Activated B cell treated with CpG ODN at 0.5 μM for 24 hours (primary cell): Measurements from ENCODE around the gene AKT3. TPM values are rescaled to one million over a fixed set of nuclear protein-coding genes. Genes with fewer than 3 reads are reported as not detected.

Source experiments
- ATAC-seq: fragments of 200-7000 bp; cut with Tn5 transposase; one replicate; pipeline ENCODE4 v1.10.0; 2021; ENCODE audit warnings: low read depth, mild to moderate bottlenecking, moderate library complexity
- CTCF ChIA-PET: fragments of 350-600 bp; sonication (Branson Sonifier 250); formaldehyde crosslinking; loops from one replicate; lab custom pipeline; 2021; ENCODE audit warnings: antibody characterized with exemption; lab: Charles Lee
- POLR2A ChIA-PET: fragments of 350-600 bp; sonication (Branson Sonifier 250); formaldehyde crosslinking; loops from one replicate; lab custom pipeline; 2021; ENCODE audit warnings: antibody characterized with exemption; lab: Charles Lee
- DNase-seq: peaks from one replicate; pipeline ENCODE4 v3.0.0; 2022
- H3K27ac Mint-ChIP-seq: one replicate; pipeline ENCODE4 v1.8.0; 2020; ENCODE audit warnings: mixed read lengths
- H3K27me3 Mint-ChIP-seq: one replicate; pipeline ENCODE4 v1.8.0; 2021; ENCODE audit warnings: mixed read lengths
- H3K36me3 Mint-ChIP-seq: one replicate; pipeline ENCODE4 v1.8.0; 2021; ENCODE audit warnings: low read depth, mixed read lengths
- H3K4me1 Mint-ChIP-seq: one replicate; pipeline ENCODE4 v1.8.0; 2021; ENCODE audit warnings: mixed read lengths
- H3K4me3 Mint-ChIP-seq: one replicate; pipeline ENCODE4 v1.8.0; 2020; ENCODE audit warnings: mild to moderate bottlenecking, mixed read lengths
- H3K9me3 Mint-ChIP-seq: one replicate; pipeline ENCODE4 v1.8.0; 2020; ENCODE audit warnings: mixed read lengths
- intact Hi-C: fragments of 100-400 bp; cut with micrococcal nuclease; formaldehyde crosslinking; loops from one replicate; pipeline ENCODE4 v1.15.1; 2024
- total RNA-seq: library from RNA; stranded (reverse); gene quantifications from 2 replicates; pipeline ENCODE4 v1.2.3, GENCODE V29; 2022
- TF ChIP-seq, protein P1 (sequence below): fragments of 200-600 bp; IDR thresholded peaks from one replicate; pipeline ENCODE4 v1.8.0; 2022; ENCODE audit warnings: antibody characterized with exemption, mild to moderate bottlenecking

AKT3 gene
- total RNA-seq, 1 donor from 2014 or later = 63.3 TPM

DNA sequence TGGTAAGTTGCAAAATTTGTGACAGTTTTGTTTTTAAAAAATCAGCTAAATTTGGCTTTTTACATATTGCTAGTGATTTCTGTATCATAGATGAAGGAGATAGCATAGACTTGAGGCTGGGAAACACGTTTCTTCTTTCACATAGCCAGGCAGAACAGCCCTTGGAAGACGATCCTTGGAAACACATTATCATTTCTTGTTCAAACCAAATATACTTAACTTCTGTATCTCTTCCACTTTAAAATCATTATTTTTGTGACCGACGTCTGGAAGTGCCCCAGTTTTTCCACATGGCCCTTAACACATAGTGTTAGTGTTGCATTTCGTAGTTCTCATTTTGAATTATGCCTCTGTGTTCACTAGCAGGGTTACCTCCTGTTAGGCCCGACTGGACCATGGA, 400.7 kb downstream of the AKT3 start:
- TF ChIP-seq, protein P1, sequence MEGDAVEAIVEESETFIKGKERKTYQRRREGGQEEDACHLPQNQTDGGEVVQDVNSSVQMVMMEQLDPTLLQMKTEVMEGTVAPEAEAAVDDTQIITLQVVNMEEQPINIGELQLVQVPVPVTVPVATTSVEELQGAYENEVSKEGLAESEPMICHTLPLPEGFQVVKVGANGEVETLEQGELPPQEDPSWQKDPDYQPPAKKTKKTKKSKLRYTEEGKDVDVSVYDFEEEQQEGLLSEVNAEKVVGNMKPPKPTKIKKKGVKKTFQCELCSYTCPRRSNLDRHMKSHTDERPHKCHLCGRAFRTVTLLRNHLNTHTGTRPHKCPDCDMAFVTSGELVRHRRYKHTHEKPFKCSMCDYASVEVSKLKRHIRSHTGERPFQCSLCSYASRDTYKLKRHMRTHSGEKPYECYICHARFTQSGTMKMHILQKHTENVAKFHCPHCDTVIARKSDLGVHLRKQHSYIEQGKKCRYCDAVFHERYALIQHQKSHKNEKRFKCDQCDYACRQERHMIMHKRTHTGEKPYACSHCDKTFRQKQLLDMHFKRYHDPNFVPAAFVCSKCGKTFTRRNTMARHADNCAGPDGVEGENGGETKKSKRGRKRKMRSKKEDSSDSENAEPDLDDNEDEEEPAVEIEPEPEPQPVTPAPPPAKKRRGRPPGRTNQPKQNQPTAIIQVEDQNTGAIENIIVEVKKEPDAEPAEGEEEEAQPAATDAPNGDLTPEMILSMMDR = no peak
- no peaks in the 10 kb centered on the region for H3K9me3 Mint-ChIP-seq
- intact Hi-C loops = no loop called here
- no peak overlapping the region for H3K27ac Mint-ChIP-seq
- ATAC-seq (no peak), DNase-seq (no peak)
- no peaks in the 10 kb centered on the region for H3K27me3 Mint-ChIP-seq
- H3K36me3 Mint-ChIP-seq = peaks cover 5% of the 10 kb centered on the region
- POLR2A ChIA-PET = no interaction called here
- CTCF ChIA-PET = no interaction called here
- H3K4me3 Mint-ChIP-seq = no peak overlapping the region
- H3K4me1 Mint-ChIP-seq = peaks cover 21% of the 10 kb centered on the region

DNA sequence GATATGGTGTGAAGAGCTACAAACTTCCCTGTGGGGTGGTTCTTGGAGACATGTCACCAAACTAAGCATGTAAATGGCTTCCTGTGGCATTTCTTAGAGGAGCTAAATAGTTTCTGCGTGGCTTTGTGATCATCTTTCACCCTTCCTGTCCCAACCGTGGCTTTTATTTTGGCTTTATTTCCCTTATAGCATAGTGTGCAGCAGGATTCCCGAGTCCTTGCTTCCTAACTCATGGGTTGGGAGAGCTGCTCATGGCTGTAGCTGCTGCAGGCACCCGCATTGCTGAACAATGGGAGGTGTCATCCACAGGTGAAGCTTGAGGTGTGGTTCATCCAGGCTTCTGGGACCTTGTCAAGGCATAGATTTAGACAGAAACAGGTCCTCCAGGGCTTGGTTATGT, 402.2 kb downstream of the AKT3 start:
- intact Hi-C loops = no loop called here
- CTCF ChIA-PET = no interaction called here
- Mint-ChIP-seq H3K36me3 (peaks cover 2% of the 10 kb centered on the region), H3K4me3 (no peak overlapping the region), H3K4me1 (peaks cover 30% of the 10 kb centered on the region), H3K9me3 (no peaks in the 10 kb centered on the region), H3K27ac (no peak overlapping the region), H3K27me3 (no peaks in the 10 kb centered on the region)
- TF ChIP-seq, protein P1 = no peak
- ATAC-seq (no peak), DNase-seq (no peak)
- POLR2A ChIA-PET = no interaction called here

DNA sequence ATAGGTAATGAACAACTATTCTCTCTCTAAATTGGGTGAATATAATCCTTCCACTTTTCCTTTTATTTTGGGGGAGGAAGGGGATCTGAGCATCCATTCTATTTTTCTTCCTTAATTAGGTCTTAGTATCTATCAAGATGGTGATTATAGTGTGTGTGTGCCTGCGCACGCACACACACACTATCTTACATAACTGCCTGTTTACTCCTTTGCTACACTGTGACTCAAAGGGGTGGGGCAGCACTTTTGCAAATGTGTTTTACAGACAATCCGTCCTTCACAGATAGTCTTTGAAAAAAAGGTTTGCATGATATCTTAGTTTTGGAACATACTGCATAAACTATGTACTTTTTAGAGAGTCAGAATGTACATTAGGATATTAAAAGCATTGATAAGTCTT, 402.7 kb downstream of the AKT3 start:
- Mint-ChIP-seq H3K9me3 (no peaks in the 10 kb centered on the region), H3K4me1 (peaks cover 34% of the 10 kb centered on the region), H3K4me3 (no peak overlapping the region), H3K27ac (no peak overlapping the region), H3K27me3 (no peaks in the 10 kb centered on the region), H3K36me3 (peaks cover 2% of the 10 kb centered on the region)
- POLR2A ChIA-PET = no interaction called here
- TF ChIP-seq, protein P1 = no peak
- ATAC-seq (no peak), DNase-seq (no peak)
- CTCF ChIA-PET = no interaction called here
- intact Hi-C loops = no loop called here

DNA sequence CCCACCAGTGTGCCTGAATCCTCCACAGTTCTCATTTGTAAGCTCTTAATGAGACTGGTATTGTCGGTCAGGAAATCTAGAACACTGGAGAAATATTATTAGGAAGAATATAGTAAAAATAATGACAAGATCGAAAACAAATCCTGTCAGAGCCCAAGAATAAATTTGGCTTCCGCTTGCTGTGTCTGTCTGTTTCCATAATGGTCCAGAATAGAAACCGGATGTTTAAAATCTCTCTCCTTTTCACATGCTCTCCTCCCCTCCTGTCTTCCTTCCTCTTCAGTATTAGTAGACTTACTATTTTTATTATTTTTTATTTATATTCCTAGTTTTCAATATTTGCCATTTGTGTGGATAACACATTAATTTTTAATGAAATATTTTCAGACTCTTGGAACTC, 406.5 kb downstream of the AKT3 start:
- Mint-ChIP-seq H3K4me1 (peaks cover 30% of the 10 kb centered on the region), H3K4me3 (no peak overlapping the region), H3K36me3 (peaks cover 6% of the 10 kb centered on the region), H3K27ac (no peak overlapping the region), H3K9me3 (no peaks in the 10 kb centered on the region), H3K27me3 (no peaks in the 10 kb centered on the region)
- CTCF ChIA-PET = no interaction called here
- POLR2A ChIA-PET = no interaction called here
- DNase-seq (no peak), ATAC-seq (no peak)
- intact Hi-C loops = no loop called here
- TF ChIP-seq, protein P1 = no peak

DNA sequence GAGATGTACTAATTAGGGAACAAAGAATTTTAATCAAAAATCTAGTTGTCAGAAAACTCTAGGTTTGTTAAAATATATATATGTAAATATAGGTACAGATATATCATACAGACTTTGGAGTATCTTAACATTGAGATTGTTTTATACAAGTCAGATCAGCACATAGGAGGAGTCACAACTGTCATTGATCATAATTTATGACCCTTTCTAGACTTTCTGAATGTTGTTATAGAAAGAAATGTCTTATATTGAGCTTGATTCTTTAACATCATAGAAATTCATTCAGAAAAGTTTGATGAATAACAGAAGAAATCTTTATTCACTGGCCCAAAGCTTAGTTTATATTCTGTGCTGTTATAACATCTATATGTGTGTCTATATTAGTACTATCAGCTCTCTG, 408.4 kb downstream of the AKT3 start:
- Mint-ChIP-seq H3K4me3 (no peak overlapping the region), H3K4me1 (peaks cover 23% of the 10 kb centered on the region), H3K27me3 (no peaks in the 10 kb centered on the region), H3K27ac (no peak overlapping the region), H3K9me3 (no peaks in the 10 kb centered on the region), H3K36me3 (peaks cover 15% of the 10 kb centered on the region)
- TF ChIP-seq, protein P1 = no peak
- CTCF ChIA-PET = no interaction called here
- DNase-seq (no peak), ATAC-seq (no peak)
- intact Hi-C loops = no loop called here
- POLR2A ChIA-PET = no interaction called here
